HG03103 (cell line): ENCODE data around the gene DNAJC7.

ENCODE experiments used
- ATAC-seq: cut with Tn5 transposase; IDR thresholded peaks from one replicate; pipeline ENCODE4 v1.9.1; 2021; ENCODE audit warnings: low read depth; ENCODE audit not compliant: unreplicated experiment

DNAJC7 gene

GRCh38 chr17:41930009-41930832, 87.0 kb downstream of the DNAJC7 start, which contains the start of gene ODAD4:
TSS of gene ODAD4 (plus strand) at chr17:41930617. CDS start at chr17:41930724, 107 bp downstream.
- peak; percentile 87 for ATAC-seq

GRCh38 chr17:41928693-41929251, 88.5 kb downstream of the DNAJC7 start:
- ATAC-seq, result no peak
